HG03558 (cell line): ENCODE measurements around the gene LHPP.

Experiments
- ATAC-seq: cut with Tn5 transposase; IDR thresholded peaks from one replicate; pipeline ENCODE4 v1.9.1; 2021; ENCODE audit warnings: moderate number of reproducible peaks; ENCODE audit not compliant: unreplicated experiment; ENCODE audit errors: extremely low read depth

The LHPP gene

DNA sequence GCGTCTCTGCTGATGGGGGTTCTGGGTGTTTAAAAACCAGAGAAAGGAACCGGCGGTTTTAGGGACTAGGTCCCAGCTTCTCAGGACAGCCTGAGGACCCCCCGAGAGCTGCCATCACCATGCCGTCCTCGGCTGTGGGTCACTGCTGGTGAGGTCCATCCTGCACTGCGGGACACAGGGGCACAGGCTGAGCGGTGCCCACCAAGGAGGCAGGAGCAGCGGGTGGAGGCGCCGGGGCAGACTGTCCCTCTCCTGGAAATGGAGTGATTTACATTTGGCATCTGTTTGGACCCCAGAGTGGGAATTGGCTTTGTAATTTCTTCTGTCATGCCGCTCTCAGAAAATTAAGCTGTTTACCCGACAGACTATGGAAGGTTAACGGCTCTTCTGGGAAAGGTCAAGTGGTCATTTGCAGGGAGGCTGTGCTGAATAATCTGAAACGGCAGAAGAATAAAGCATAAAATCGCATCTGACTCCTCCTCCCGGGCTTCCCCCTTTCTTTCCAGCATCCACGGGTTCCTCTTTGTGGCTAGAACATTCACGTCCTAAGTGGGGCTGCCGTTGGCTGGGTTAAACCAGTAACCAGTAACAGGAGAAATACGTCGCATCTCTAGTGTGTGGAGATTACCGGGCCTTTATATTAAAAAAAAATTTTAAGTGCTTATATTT is 31.7 kb downstream of the LHPP start:
- no peak for ATAC-seq

GRCh38 chr10:124494046-124494807 is 32.6 kb downstream of the LHPP start:
- no peak for ATAC-seq

- ATAC-seq, result no peak
Observed at GRCh38 chr10:124495162-124495561, 33.5 kb downstream of the LHPP start.

- no peak for ATAC-seq
Observed at GRCh38 chr10:124495725-124496124, 34.1 kb downstream of the LHPP start.

DNA sequence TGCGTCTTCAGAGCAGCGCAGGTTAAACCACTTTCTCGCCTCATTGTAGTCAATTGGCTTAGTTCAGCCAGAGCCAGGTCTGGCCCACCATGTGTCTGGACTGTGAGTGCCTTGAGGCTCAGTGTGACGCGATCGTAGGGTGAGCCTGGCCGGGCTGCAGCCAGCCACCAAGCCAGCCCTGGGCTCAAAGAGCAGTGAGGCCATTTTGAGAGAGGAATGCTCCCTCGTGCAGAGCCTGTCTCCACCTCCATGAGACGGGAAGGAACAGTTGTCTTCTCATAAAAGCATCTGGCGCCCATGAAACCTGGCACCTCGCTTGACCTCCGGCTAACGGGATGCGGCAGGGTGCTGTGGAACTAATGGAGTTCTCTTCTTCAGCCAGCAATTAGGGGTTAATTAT is 34.5 kb downstream of the LHPP start:
- no peak for ATAC-seq

DNA sequence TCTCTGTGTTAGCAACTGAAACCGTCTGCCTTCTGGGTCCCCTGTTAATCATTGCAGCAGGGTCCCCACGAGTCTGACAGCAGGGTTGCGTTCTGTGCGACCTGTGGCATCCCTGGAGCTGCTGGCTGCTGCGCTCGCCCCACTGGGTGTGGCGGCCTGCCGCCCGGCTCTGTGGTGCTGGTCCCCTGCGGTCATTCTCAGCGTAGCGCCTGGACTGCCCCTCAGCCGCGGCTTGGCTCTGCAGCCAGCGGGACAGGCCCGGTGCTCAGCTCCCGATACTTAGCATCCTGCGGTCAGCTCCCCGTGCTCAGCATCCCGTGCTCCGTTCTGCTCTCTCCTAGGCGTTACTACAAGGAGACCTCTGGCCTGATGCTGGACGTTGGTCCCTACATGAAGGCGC is 35.0 kb downstream of the LHPP start:
- ATAC-seq, result no peak

DNA sequence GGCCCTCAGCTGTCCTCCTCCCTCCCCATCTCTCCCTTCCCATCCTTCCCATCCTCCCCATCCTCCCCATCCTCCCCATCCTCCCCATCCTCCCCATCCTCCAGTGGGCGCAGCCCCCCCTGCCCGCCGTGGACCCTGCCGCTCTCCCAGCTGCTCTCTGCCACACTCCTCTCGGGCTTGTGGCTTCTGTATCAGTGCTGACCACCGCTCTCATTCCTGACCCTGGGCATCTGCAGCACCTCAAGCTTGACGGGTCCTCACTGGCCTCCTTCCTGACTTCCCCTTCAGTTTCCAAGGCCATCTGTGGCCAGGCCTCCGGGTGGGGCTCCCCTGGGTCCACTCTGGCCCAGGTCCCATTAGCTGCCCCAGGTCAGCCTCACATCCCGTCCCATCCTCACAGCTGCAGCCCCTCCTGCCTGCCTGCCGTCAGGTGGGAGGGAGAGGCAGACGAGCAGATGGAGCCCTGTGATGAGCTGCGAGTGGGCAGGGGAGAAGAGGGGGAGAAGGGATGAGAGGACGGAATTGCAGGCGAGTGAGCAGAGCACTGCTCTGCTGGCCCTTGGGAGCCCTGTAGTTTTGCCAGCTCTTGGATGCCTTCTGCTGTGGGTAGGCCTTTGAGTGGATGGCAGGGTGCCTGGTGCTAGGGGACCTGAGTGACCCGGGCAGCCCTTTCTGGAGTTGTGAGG is 35.7 kb downstream of the LHPP start:
- no peak for ATAC-seq

DNA sequence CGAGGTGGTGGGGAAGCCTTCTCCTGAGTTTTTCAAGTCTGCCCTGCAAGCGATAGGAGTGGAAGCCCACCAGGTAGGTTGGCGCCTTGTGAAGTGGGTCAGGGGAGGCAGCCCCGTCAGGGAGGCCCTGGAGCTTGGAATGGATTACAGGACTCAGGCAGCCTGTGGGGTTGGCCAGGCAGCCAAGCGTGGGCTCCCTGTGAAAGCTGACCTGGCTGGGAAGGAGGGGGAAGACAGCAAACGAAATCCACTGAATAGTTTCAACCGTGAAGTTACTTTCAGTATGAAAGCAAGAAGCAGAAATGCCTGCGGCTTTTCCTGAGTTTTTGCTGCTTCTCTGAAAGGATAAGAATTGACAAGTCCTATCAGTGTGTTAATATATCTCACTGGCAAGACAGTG is 36.4 kb downstream of the LHPP start:
- ATAC-seq, result no peak

DNA sequence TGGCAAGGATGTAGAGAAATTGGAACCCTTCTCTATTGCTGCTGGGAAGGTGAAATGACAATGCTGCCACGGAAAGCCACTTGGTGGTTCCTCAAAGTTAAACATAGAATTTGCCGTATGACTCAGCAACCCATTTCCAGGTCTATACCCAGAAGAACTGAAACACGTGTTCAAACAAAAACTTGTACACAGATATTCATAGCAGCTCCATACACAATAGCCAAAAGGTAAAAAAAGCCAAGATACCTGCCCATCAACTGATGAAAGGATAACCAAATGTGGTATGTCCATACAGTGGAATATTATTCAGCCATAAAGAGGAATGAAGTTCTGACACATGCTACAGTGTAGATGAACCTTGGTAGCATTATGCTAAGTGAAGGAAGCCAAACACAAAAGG is 39.1 kb downstream of the LHPP start:
- ATAC-seq, result no peak

- no peak for ATAC-seq
Observed at GRCh38 chr10:124504711-124505110, 43.1 kb downstream of the LHPP start.

DNA sequence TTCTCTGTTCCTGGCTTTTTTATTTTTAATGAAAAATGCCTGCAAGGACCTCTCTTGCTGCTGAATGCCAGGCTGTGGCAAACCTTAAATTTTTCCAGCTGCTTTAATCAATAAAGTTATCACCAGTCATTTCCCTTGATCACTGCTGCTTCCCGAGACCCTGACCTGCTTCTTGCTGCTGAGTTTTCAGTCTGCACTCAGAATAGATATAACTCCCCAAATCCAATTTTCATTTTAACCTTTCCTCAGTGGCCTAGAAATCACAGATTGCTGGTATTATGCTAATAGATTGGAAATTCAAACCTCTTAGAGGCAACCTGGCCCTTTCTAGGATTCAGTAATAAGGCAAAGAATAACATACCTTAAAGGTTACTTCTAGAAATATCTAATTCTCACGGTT is 43.7 kb downstream of the LHPP start:
- no peak for ATAC-seq

- no peak for ATAC-seq
Observed at GRCh38 chr10:124508070-124508667, 46.5 kb downstream of the LHPP start.

- ATAC-seq, result no peak
Observed at GRCh38 chr10:124508907-124509454, 47.4 kb downstream of the LHPP start.

- ATAC-seq, result no peak
Observed at GRCh38 chr10:124509880-124510632, 48.4 kb downstream of the LHPP start.

DNA sequence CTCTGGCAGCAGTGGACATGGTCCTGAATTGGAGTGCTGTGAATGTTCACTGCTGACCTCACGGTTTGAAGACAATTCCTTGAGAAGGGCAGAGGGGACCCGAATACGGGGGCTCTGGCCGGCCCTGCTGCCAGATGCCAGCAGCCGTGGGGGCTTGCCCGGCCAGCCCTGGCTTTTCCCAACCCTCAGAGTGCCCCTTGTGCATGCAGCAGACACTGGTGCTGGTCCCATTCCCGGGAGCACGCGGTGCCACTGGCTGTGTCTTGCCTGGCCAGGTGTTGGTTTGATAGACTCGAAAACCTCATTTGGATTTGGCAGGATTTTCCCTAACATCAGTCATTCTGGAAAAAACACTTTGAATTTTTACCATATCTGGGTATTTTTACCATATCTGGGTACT is 49.1 kb downstream of the LHPP start:
- no peak for ATAC-seq

- ATAC-seq, result no peak
Observed at GRCh38 chr10:124511205-124512039, 49.8 kb downstream of the LHPP start.

DNA sequence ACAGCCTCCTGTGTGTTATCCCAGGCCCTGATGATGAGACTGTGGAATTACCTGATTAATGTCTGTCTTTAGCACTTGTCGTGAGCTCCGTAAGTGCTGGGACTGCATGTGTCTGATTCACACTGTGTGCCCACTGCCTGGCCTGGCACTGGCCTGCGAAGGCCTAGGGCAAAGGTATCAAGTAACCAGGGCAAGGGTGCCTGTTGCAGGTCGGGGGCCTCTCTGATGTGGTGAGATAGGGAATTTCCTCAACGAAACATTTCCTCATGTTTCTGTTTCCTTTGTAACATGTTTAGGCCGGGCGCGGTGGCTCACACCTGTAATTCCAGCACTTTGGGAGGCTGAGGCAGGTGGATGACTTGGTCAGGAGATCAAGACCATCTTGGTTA is 50.4 kb downstream of the LHPP start:
- ATAC-seq, result no peak

DNA sequence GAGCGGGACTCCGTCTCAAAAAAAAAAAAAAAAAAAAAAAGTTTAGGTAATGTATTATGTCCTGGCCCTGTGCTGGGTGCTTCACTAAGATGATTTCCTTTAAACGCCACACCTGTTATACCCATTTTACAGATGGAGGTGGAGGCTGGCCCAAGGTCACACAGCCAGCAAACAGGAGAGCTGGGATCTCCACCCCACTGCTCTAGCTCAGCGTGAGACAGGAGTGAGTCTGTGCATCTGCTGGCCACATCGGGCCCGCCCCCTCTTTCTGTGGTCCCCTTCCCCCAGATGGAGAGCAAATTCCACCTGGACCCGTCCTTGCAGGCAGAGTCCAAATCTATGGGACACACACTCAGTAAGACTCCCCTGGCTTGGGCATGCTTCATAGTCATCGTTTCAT is 51.0 kb downstream of the LHPP start:
- no peak for ATAC-seq

- no peak for ATAC-seq
Observed at GRCh38 chr10:124515244-124515970, 53.8 kb downstream of the LHPP start.
